B cell (primary cell): ENCODE data around the gene BANP. TPM values are rescaled to one million over a fixed set of nuclear protein-coding genes. Genes with fewer than 3 reads are reported as not detected.

ENCODE experiments used
- ATAC-seq: fragments of 200-7000 bp; cut with Tn5 transposase; one replicate; pipeline ENCODE4 v1.10.0; 2021; ENCODE audit warnings: low read depth, mild to moderate bottlenecking, moderate number of reproducible peaks, moderate library complexity
- CTCF ChIA-PET: fragments of 350-600 bp; sonication (Branson Sonifier 250); formaldehyde crosslinking; loops from one replicate; lab custom pipeline; 2021; ENCODE audit warnings: antibody characterized with exemption, inconsistent platforms; lab: Charles Lee
- POLR2A ChIA-PET: fragments of 350-600 bp; sonication (Branson Sonifier 250); formaldehyde crosslinking; loops from one replicate; lab custom pipeline; 2021; ENCODE audit warnings: antibody characterized with exemption; lab: Charles Lee
- DNase-seq: peaks from one replicate; pipeline ENCODE4 v3.0.0; 2013
- H2AFZ ChIP-seq: 2 replicates; pipeline ENCODE4 v1.6.1; 2012; ENCODE audit warnings: mild to moderate bottlenecking, low read depth, low read length; ENCODE audit not compliant: insufficient read depth, poor library complexity, severe bottlenecking
- H3K27ac ChIP-seq, 2 donors: 1 replicate in 1 of 2; 2 replicates in 1 of 2; pipeline ENCODE4 v1.5.1; 2012 to 2013; ENCODE audit warnings: low read length in 2 of 2, mild to moderate bottlenecking in 2 of 2, moderate library complexity in 1 of 2
- H3K27me3 ChIP-seq, 4 experiments: fragments of 200-600 bp in 1 of 4; sonication (generic) in 1 of 4; replicated peaks in 1 of 4; 1 replicate in 2 of 4; 2 replicates in 2 of 4; pipeline versions ENCODE4 v1.6.1 to v1.7.0; 2013 to 2016; ENCODE audit warnings: low read length in 3 of 4, mild to moderate bottlenecking in 2 of 4, mixed read lengths in 1 of 4, moderate library complexity in 1 of 4; ENCODE audit not compliant: insufficient read depth in 4 of 4, control insufficient read depth in 3 of 4; ENCODE audit errors: control extremely low read depth in 1 of 4
- H3K36me3 ChIP-seq, 2 experiments: replicated peaks in 1 of 2; 1 replicate in 1 of 2; 2 replicates in 1 of 2; pipeline versions ENCODE4 v1.6.1 to v1.7.1; 2013; ENCODE audit warnings: low read length in 1 of 2; ENCODE audit not compliant: insufficient read depth in 2 of 2, control insufficient read depth in 1 of 2; ENCODE audit errors: control extremely low read depth in 1 of 2, extremely low read depth in 1 of 2
- H3K4me1 ChIP-seq, 2 donors: fragments of 200-600 bp in 1 of 2; sonication (generic) in 1 of 2; 1 replicate in 1 of 2; 2 replicates in 1 of 2; pipeline versions ENCODE4 v1.5.1 to v1.6.1; 2013 to 2017; ENCODE audit warnings: low read length in 2 of 2; ENCODE audit not compliant: control insufficient read depth in 2 of 2, insufficient read depth in 2 of 2
- H3K4me2 ChIP-seq: replicated peaks from 2 replicates; pipeline ENCODE3; 2012; ENCODE audit warnings: mild to moderate bottlenecking, low read depth, low read length; ENCODE audit not compliant: poor library complexity, severe bottlenecking
- H3K4me3 ChIP-seq, 5 experiments: fragments of 200-600 bp in 1 of 5; sonication (generic) in 1 of 5; 1 replicate in 3 of 5; 2 replicates in 2 of 5; pipeline versions ENCODE4 v1.5.1 to v1.7.0; 2011 to 2016; ENCODE audit warnings: low read length in 4 of 5, mild to moderate bottlenecking in 4 of 5, low read depth in 2 of 5, control low read depth in 1 of 5, moderate library complexity in 1 of 5; ENCODE audit not compliant: insufficient read depth in 1 of 5; ENCODE audit errors: control extremely low read depth in 1 of 5, extremely low read depth in 1 of 5
- H3K79me2 ChIP-seq: fragments of 200-600 bp; sonication (generic); one replicate; pipeline ENCODE4 v1.6.0; 2016; ENCODE audit warnings: low read length; ENCODE audit not compliant: control insufficient read depth, insufficient read depth
- H3K9ac ChIP-seq: fragments of 200-600 bp; sonication (generic); 2 replicates; pipeline ENCODE4 v1.6.1; 2017; ENCODE audit warnings: mild to moderate bottlenecking, low read length, moderate library complexity
- H3K9me3 ChIP-seq, 3 donors: one replicate each; pipeline versions ENCODE4 v1.6.1 to v1.7.1; 2013; ENCODE audit warnings: low read length in 2 of 3; ENCODE audit not compliant: control insufficient read depth in 2 of 3, insufficient read depth in 1 of 3; ENCODE audit errors: control extremely low read depth in 1 of 3
- H4K20me1 ChIP-seq: 2 replicates; pipeline ENCODE4 v1.6.0; 2012; ENCODE audit warnings: mild to moderate bottlenecking, low read length; ENCODE audit not compliant: insufficient read depth, control insufficient read depth, poor library complexity, severe bottlenecking
- H3K27ac Mint-ChIP-seq: one replicate; pipeline ENCODE4 v1.8.0; 2021; ENCODE audit warnings: mixed read lengths
- H3K27me3 Mint-ChIP-seq: one replicate; pipeline ENCODE4 v1.8.0; 2021; ENCODE audit warnings: mixed read lengths
- H3K4me1 Mint-ChIP-seq: one replicate; pipeline ENCODE4 v1.8.0; 2021; ENCODE audit warnings: mixed read lengths
- H3K4me3 Mint-ChIP-seq: one replicate; pipeline ENCODE4 v1.8.0; 2021; ENCODE audit warnings: mixed read lengths
- H3K9me3 Mint-ChIP-seq: one replicate; pipeline ENCODE4 v1.8.0; 2022; ENCODE audit warnings: mixed read lengths; ENCODE audit not compliant: insufficient read depth
- EZH2 ChIP-seq: IDR thresholded peaks from 2 replicates; pipeline ENCODE4 v1.6.1; 2012; ENCODE audit warnings: borderline replicate concordance, low read depth, mild to moderate bottlenecking, moderate library complexity, low read length; ENCODE audit not compliant: insufficient read depth, poor library complexity, severe bottlenecking
- WGBS: methylation state at CpG from one replicate; pipeline ENCODE4 v1.1.5; 2013; ENCODE audit warnings: missing lambda C conversion rate; ENCODE audit not compliant: insufficient coverage; 5-methylcytosine and 5-hydroxymethylcytosine counted together
- intact Hi-C: fragments of 100-400 bp; cut with micrococcal nuclease; formaldehyde crosslinking; loops from one replicate; pipeline ENCODE4 v1.10.0; 2022
- polyA plus RNA-seq: library from polyadenylated mRNA; depleted of rRNA; stranded (reverse); fragments of >200 nt; gene quantifications from 2 replicates; pipeline ENCODE4 v1.2.3, GENCODE V29; 2012
- total RNA-seq, 2 donors: library from RNA; stranded (reverse); fragments of 120-200 nt in 1 of 2; gene quantifications; 1 replicate in 1 of 2; 2 replicates in 1 of 2; pipeline versions ENCODE4 v1.2.3 to v1.2.4, GENCODE V29; 2013 to 2022
- TF ChIP-seq, protein P1 (sequence below): fragments of 200-600 bp; IDR thresholded peaks from one replicate; pipeline ENCODE4 v1.8.0; 2022; ENCODE audit warnings: antibody characterized with exemption, mild to moderate bottlenecking

BANP gene
- total and polyA plus RNA-seq, 2 donors (not counting 1 experiment from before 2014, with no cell fraction given), result 44.4 to 181 TPM

DNA sequence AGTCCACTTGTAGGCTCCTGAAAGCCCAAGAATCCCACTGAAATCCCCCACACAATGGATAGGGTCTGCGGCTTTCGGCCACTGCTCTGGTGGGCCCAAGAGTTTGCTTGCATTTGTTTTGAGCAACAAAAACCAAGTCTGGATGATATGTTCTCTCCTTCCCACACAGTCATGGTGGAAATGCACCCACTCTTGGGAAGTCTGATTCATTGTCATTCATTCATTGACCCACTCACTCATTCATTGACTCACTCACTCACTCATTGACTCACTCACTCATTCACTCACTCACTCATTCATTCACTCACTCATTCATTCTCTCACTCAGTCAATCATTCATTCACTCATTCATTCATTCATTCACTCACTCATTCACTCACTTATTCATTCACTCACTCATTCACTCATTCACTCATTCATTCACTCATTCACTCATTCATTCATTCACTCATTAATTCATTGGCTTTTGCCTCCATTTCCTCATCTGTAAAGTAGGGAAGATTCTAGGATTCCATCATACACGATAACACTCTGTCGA lies 12.8 kb upstream of the BANP start:
- H3K27me3 Mint-ChIP-seq, result peaks cover 11% of the 10 kb centered on the region
- no peak for DNase-seq
- no peaks in the 10 kb centered on the region for H3K79me2 ChIP-seq
- no peaks in the 10 kb centered on the region for H3K9me3 ChIP-seq
- no peak overlapping the region for H3K27ac Mint-ChIP-seq
- no peaks in the 10 kb centered on the region for H3K9me3 Mint-ChIP-seq
- H4K20me1 ChIP-seq, result no peaks in the 10 kb centered on the region
- no peaks in the 10 kb centered on the region for H3K27me3 ChIP-seq
- intact Hi-C loops, result no loop called here
- H3K4me3 Mint-ChIP-seq, result no peak overlapping the region
- ChIA-PET CTCF (interaction anchor here (0.6 kb wide), 1 partner anchor 90 kb away, joined by 4 read pairs; no protein-coding TSS in a partner anchor), POLR2A (no interaction called here)
- H3K27ac ChIP-seq, result no peak overlapping the region
- H2AFZ ChIP-seq, result no peak overlapping the region
- H3K4me3 ChIP-seq, result no peak overlapping the region
- no peaks in the 10 kb centered on the region for H3K36me3 ChIP-seq
- peaks cover 5% of the 10 kb centered on the region for H3K4me1 Mint-ChIP-seq
- no peak overlapping the region for H3K4me2 ChIP-seq
- TF ChIP-seq EZH2, result no peak
- no peak for ATAC-seq
- H3K4me1 ChIP-seq, result peaks cover 0 to 7% of the 10 kb centered on the region in 2 donors
- no peak overlapping the region for H3K9ac ChIP-seq
- 100% methylated on average over 4 of the region's 4 CpGs for whole genome bisulfite sequencing

DNA sequence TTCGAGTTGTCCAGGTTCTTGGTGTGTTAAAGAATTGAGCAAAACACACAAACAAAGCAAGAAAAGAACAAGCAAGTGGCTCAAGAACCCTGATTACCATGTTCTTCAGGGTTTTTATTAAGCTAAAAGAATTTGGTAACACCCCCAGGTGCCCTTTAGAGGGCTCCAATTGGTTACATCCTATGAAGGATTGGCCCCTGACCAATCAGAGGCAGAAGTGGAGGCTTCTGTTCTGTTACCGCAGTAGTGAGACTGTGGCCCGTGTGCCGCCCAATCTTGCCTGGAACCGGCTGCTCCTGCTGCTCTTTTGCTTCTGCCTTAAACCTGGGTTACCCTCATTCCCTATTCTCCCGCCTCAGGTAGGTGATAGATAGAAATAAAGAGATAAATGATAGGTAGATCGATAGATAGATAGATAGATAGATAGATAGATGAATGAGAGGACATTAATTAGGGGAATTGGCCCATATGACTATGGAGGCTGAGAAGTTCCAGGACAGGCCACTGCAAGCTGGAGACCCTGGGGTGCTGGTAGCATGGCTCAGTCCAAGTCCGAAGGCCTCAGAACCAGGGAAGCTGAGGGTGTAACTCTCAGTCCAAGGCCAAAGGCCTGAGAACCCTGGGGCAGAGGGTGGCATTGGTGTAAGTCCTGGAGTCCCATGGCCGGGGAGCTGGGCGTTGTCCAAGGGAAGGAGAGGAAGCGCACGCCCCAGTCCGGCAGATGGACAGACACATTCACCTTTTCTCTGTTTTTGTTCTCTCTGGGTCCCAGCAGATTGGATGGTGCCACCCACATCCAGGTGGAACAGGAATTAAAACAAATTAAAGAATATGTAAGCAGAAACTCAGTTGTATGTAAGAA lies 11.4 kb upstream of the BANP start:
- Histone ChIP-seq H3K4me2 (no peak overlapping the region), H3K9me3 (no peaks in the 10 kb centered on the region), H2AFZ (no peak overlapping the region), H3K36me3 (no peaks in the 10 kb centered on the region), H3K4me3 (no peak overlapping the region), H3K79me2 (no peaks in the 10 kb centered on the region), H4K20me1 (no peaks in the 10 kb centered on the region), H3K4me1 (peaks cover 0 to 8% of the 10 kb centered on the region in 2 donors), H3K27ac (no peak overlapping the region), H3K9ac (no peak overlapping the region), H3K27me3 (no peaks in the 10 kb centered on the region)
- Mint-ChIP-seq H3K4me3 (no peak overlapping the region), H3K4me1 (peaks cover 6% of the 10 kb centered on the region), H3K27me3 (peaks cover 11% of the 10 kb centered on the region), H3K27ac (no peak overlapping the region), H3K9me3 (no peaks in the 10 kb centered on the region)
- no peak for TF ChIP-seq EZH2
- TF ChIP-seq, protein P1, sequence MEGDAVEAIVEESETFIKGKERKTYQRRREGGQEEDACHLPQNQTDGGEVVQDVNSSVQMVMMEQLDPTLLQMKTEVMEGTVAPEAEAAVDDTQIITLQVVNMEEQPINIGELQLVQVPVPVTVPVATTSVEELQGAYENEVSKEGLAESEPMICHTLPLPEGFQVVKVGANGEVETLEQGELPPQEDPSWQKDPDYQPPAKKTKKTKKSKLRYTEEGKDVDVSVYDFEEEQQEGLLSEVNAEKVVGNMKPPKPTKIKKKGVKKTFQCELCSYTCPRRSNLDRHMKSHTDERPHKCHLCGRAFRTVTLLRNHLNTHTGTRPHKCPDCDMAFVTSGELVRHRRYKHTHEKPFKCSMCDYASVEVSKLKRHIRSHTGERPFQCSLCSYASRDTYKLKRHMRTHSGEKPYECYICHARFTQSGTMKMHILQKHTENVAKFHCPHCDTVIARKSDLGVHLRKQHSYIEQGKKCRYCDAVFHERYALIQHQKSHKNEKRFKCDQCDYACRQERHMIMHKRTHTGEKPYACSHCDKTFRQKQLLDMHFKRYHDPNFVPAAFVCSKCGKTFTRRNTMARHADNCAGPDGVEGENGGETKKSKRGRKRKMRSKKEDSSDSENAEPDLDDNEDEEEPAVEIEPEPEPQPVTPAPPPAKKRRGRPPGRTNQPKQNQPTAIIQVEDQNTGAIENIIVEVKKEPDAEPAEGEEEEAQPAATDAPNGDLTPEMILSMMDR, result no peak
- ATAC-seq (no peak), DNase-seq (no peak)
- intact Hi-C loops, result no loop called here
- POLR2A ChIA-PET, result no interaction called here
- WGBS, result 92% methylated on average over 8 of the region's 13 CpGs
- CTCF ChIA-PET, result interaction anchor here (0.6 kb wide), 1 partner anchor 159 kb away, joined by 3 read pairs; no protein-coding TSS in a partner anchor
